WTC11 (cell line): ENCODE data around the gene C19orf85. TPM values are rescaled to one million over a fixed set of nuclear protein-coding genes. Genes with fewer than 3 reads are reported as not detected.

Experiments
- ATAC-seq: fragments of 200-7000 bp; cut with Tn5 transposase; 2 replicates; pipeline ENCODE4 v1.10.0; 2021; ENCODE audit warnings: mild to moderate bottlenecking, moderate library complexity
- CTCF ChIA-PET: fragments of 300-600 bp; sonication (Branson Sonifier 250); formaldehyde crosslinking; loops from one replicate; lab custom pipeline; 2021; ENCODE audit warnings: antibody characterized with exemption; lab: Charles Lee
- POLR2A ChIA-PET: fragments of 350-600 bp; sonication (Branson Sonifier 250); formaldehyde crosslinking; loops from one replicate; lab custom pipeline; 2021; ENCODE audit warnings: antibody characterized with exemption; lab: Charles Lee
- DNase-seq: peaks from one replicate; pipeline ENCODE4 v3.0.0; 2021; ENCODE audit warnings: low spot score
- H3K27ac Mint-ChIP-seq: 2 replicates; pipeline ENCODE4 v1.8.0; 2021; ENCODE audit warnings: mixed read lengths
- H3K27me3 Mint-ChIP-seq: 2 replicates; pipeline ENCODE4 v1.8.0; 2021; ENCODE audit warnings: low read depth, mild to moderate bottlenecking, moderate library complexity, mixed read lengths
- H3K36me3 Mint-ChIP-seq: 2 replicates; pipeline ENCODE4 v1.8.0; 2021; ENCODE audit warnings: mixed read lengths
- H3K4me1 Mint-ChIP-seq: 2 replicates; pipeline ENCODE4 v1.8.0; 2022; ENCODE audit warnings: mixed read lengths
- H3K4me3 Mint-ChIP-seq: 2 replicates; pipeline ENCODE4 v1.8.0; 2021; ENCODE audit warnings: mild to moderate bottlenecking, moderate library complexity, mixed read lengths
- H3K9me3 Mint-ChIP-seq: 2 replicates; pipeline ENCODE4 v1.8.0; 2021; ENCODE audit warnings: mixed read lengths
- ATF2 ChIP-seq: sonication (generic); formaldehyde crosslinking; IDR thresholded peaks from 2 replicates; pipeline ENCODE4 v1.8.1; 2022; ENCODE audit warnings: low read depth, missing genetic modification reagents, borderline replicate concordance
- CREB1 ChIP-seq: sonication (generic); formaldehyde crosslinking; IDR thresholded peaks from 2 replicates; pipeline ENCODE4 v1.8.0; 2023; ENCODE audit warnings: mild to moderate bottlenecking, missing genetic modification reagents
- CREM ChIP-seq: sonication (generic); formaldehyde crosslinking; IDR thresholded peaks from 2 replicates; pipeline ENCODE4 v1.8.1; 2022; ENCODE audit warnings: mild to moderate bottlenecking, missing genetic modification reagents, moderate library complexity
- E2F4 ChIP-seq: sonication (generic); formaldehyde crosslinking; IDR thresholded peaks from 2 replicates; pipeline ENCODE4 v1.8.1; 2022; ENCODE audit warnings: low read depth, mild to moderate bottlenecking, moderate library complexity, missing genetic modification reagents, borderline replicate concordance
- ETV6 ChIP-seq: sonication (generic); formaldehyde crosslinking; IDR thresholded peaks from 2 replicates; pipeline ENCODE4 v1.8.1; 2022; ENCODE audit warnings: mild to moderate bottlenecking, missing genetic modification reagents
- FOXJ3 ChIP-seq: sonication (generic); formaldehyde crosslinking; IDR thresholded peaks from 2 replicates; pipeline ENCODE4 v1.9.0; 2021; ENCODE audit warnings: missing genetic modification reagents, mild to moderate bottlenecking, borderline replicate concordance
- FOXK1 ChIP-seq: sonication (generic); formaldehyde crosslinking; IDR thresholded peaks from 2 replicates; pipeline ENCODE4 v1.8.0; 2022; ENCODE audit warnings: mild to moderate bottlenecking, moderate library complexity, missing genetic modification reagents
- GRHL2 ChIP-seq: fragments of 250-450 bp; sonication (Bioruptor Pico); IDR thresholded peaks from 2 replicates; pipeline ENCODE4 v1.8.0; 2022; ENCODE audit warnings: mild to moderate bottlenecking, moderate library complexity; ENCODE audit not compliant: insufficient replicate concordance, severe bottlenecking
- HMGA2 ChIP-seq: fragments of 250-450 bp; sonication (Bioruptor Pico); IDR thresholded peaks from 2 replicates; pipeline ENCODE4 v1.4.0; 2021; ENCODE audit warnings: mild to moderate bottlenecking, moderate library complexity
- HMGXB4 ChIP-seq: sonication (generic); formaldehyde crosslinking; IDR thresholded peaks from 2 replicates; pipeline ENCODE4 v1.8.1; 2023; ENCODE audit warnings: mild to moderate bottlenecking, moderate library complexity, missing genetic modification reagents
- JAZF1 ChIP-seq: fragments of 250-450 bp; sonication (Bioruptor Pico); IDR thresholded peaks from 2 replicates; pipeline ENCODE4 v1.9.0; 2021; ENCODE audit warnings: moderate library complexity, mild to moderate bottlenecking, inconsistent platforms
- KAT7 ChIP-seq: sonication (generic); formaldehyde crosslinking; IDR thresholded peaks from 2 replicates; pipeline ENCODE4 v1.8.1; 2023; ENCODE audit warnings: missing genetic modification reagents, mild to moderate bottlenecking, borderline replicate concordance
- MXD4 ChIP-seq: fragments of 250-450 bp; sonication (Bioruptor Pico); IDR thresholded peaks from 2 replicates; pipeline ENCODE4 v1.8.0; 2021; ENCODE audit warnings: mild to moderate bottlenecking, moderate library complexity, borderline replicate concordance
- NFATC4 ChIP-seq: fragments of 250-450 bp; sonication (Bioruptor Pico); IDR thresholded peaks from 2 replicates; pipeline ENCODE4 v1.9.0; 2021; ENCODE audit warnings: mild to moderate bottlenecking
- NR1H2 ChIP-seq: sonication (generic); formaldehyde crosslinking; IDR thresholded peaks from 2 replicates; pipeline ENCODE4 v1.9.0; 2021; ENCODE audit warnings: mild to moderate bottlenecking, moderate library complexity, missing genetic modification reagents
- NR3C1 ChIP-seq: sonication (generic); formaldehyde crosslinking; conservative IDR thresholded peaks from 2 replicates; pipeline ENCODE4 v1.8.1; 2023; ENCODE audit warnings: low read depth, mild to moderate bottlenecking, missing genetic modification reagents
- PRRX2 ChIP-seq: fragments of 250-450 bp; sonication (Bioruptor Pico); IDR thresholded peaks from 2 replicates; pipeline ENCODE4 v1.8.0; 2021; ENCODE audit warnings: mild to moderate bottlenecking
- RELA ChIP-seq: sonication (generic); formaldehyde crosslinking; IDR thresholded peaks from 2 replicates; pipeline ENCODE4 v1.8.1; 2022; ENCODE audit warnings: missing genetic modification reagents, mild to moderate bottlenecking, borderline replicate concordance
- RORB ChIP-seq: fragments of 250-450 bp; sonication (Bioruptor Pico); IDR thresholded peaks from 2 replicates; pipeline ENCODE4 v1.9.0; 2021; ENCODE audit warnings: mild to moderate bottlenecking
- TEAD1 ChIP-seq: sonication (generic); formaldehyde crosslinking; IDR thresholded peaks from 2 replicates; pipeline ENCODE4 v1.8.0; 2022; ENCODE audit warnings: mild to moderate bottlenecking, missing genetic modification reagents
- TEAD4 ChIP-seq: sonication (generic); formaldehyde crosslinking; IDR thresholded peaks from 2 replicates; pipeline ENCODE4 v1.8.0; 2022; ENCODE audit warnings: mild to moderate bottlenecking, missing genetic modification reagents
- USF1 ChIP-seq: sonication (generic); formaldehyde crosslinking; IDR thresholded peaks from 2 replicates; pipeline ENCODE4 v1.8.0; 2022; ENCODE audit warnings: mild to moderate bottlenecking, missing genetic modification reagents
- ZBTB43 ChIP-seq: sonication (generic); formaldehyde crosslinking; IDR thresholded peaks from 2 replicates; pipeline ENCODE4 v1.8.1; 2023; ENCODE audit warnings: mild to moderate bottlenecking, missing genetic modification reagents
- ZMAT4 ChIP-seq: fragments of 250-450 bp; sonication (Bioruptor Pico); IDR thresholded peaks from 2 replicates; pipeline ENCODE4 v1.9.0; 2021; ENCODE audit warnings: mild to moderate bottlenecking
- ZNF138 ChIP-seq: sonication (generic); formaldehyde crosslinking; conservative IDR thresholded peaks from 2 replicates; pipeline ENCODE4 v1.8.1; 2022; ENCODE audit warnings: mild to moderate bottlenecking, moderate library complexity, missing genetic modification reagents
- ZNF263 ChIP-seq: sonication (generic); formaldehyde crosslinking; IDR thresholded peaks from 2 replicates; pipeline ENCODE4 v1.8.1; 2022; ENCODE audit warnings: low read depth, mild to moderate bottlenecking, moderate library complexity, missing genetic modification reagents
- total RNA-seq: library from RNA; stranded (reverse); gene quantifications from 3 replicates; pipeline ENCODE4 v1.2.3, GENCODE V29; 2021

The C19orf85 gene
- total RNA-seq, 1 experiment from 2014 or later: 2.2 TPM

GRCh38 chr19:55508120-55508519, 43.6 kb upstream of the C19orf85 start (continued):
- no peak for TF ChIP-seq PRRX2 (CRISPR knock-in tag)
- TF ChIP-seq MXD4 (CRISPR knock-in tag): no peak
- no peak for TF ChIP-seq ETV6 (CRISPR knock-in tag)
- TF ChIP-seq GRHL2 (CRISPR knock-in tag): no peak
- no peak for TF ChIP-seq ATF2 (CRISPR knock-in tag)
- TF ChIP-seq USF1 (CRISPR knock-in tag): no peak
- TF ChIP-seq TEAD1: no peak
- TF ChIP-seq ZMAT4: no peak

GRCh38 chr19:55504981-55505380, 40.4 kb upstream of the C19orf85 start:
- H3K4me1 Mint-ChIP-seq: no peaks in the 10 kb centered on the region
- H3K27me3 Mint-ChIP-seq: peaks cover 80% of the 10 kb centered on the region
- no peak for DNase-seq
- H3K36me3 Mint-ChIP-seq: peaks cover 7% of the 10 kb centered on the region
- H3K9me3 Mint-ChIP-seq: peaks cover 19% of the 10 kb centered on the region
- no peak overlapping the region for H3K4me3 Mint-ChIP-seq
- TF ChIP-seq ZBTB43 (CRISPR knock-in tag) (no peak), HMGXB4 (CRISPR knock-in tag) (no peak), FOXJ3 (CRISPR knock-in tag) (no peak)
- ChIA-PET CTCF (interaction anchor here (1.1 to 2.9 kb wide), 15 partner anchors 9 to 364 kb away, joined by 3 to 96 read pairs (median 12); partner anchors contain the start of genes ISOC2, NAT14, SSC5D and ZNF628), POLR2A (no interaction called here)
- H3K27ac Mint-ChIP-seq: no peak overlapping the region
- no peak for ATAC-seq

- Mint-ChIP-seq H3K36me3 (peaks cover 7% of the 10 kb centered on the region), H3K9me3 (peaks cover 19% of the 10 kb centered on the region), H3K27ac (no peak overlapping the region), H3K4me1 (no peaks in the 10 kb centered on the region), H3K27me3 (peaks cover 84% of the 10 kb centered on the region), H3K4me3 (no peak overlapping the region)
- ChIA-PET POLR2A (interaction anchor here (0.5 to 1.3 kb wide), 4 partner anchors 17 to 1082 kb away, joined by 3 to 5 read pairs (median 4); partner anchors contain the start of gene ISOC2), CTCF (interaction anchor here (0.6 to 2.9 kb wide), 57 partner anchors 9 to 1312 kb away, joined by 3 to 96 read pairs (median 5); partner anchors contain the start of genes C19orf85, DNAAF3, FIZ1 and ISOC2)
- no peak for ATAC-seq
- no peak for DNase-seq
- TF ChIP-seq ZMAT4: no peak
- TF ChIP-seq HMGA2 (CRISPR knock-in tag): no peak
- no peak for TF ChIP-seq CREM (CRISPR knock-in tag)
- no peak for TF ChIP-seq FOXK1 (CRISPR knock-in tag)
- no peak for TF ChIP-seq RORB (CRISPR knock-in tag)
- no peak for TF ChIP-seq ZNF138 (CRISPR knock-in tag)
- no peak for TF ChIP-seq E2F4
- TF ChIP-seq NFATC4 (CRISPR knock-in tag): no peak
- TF ChIP-seq TEAD4 (CRISPR knock-in tag): no peak
- no peak for TF ChIP-seq USF1 (CRISPR knock-in tag)
- no peak for TF ChIP-seq CREB1 (CRISPR knock-in tag)
- no peak for TF ChIP-seq ZNF263 (CRISPR knock-in tag)
- no peak for TF ChIP-seq KAT7 (CRISPR knock-in tag)
- TF ChIP-seq JAZF1: no peak
- TF ChIP-seq RELA (CRISPR knock-in tag): no peak
- TF ChIP-seq TEAD1: no peak
- TF ChIP-seq NR3C1 (CRISPR knock-in tag): no peak
- TF ChIP-seq NR1H2 (CRISPR knock-in tag): no peak
Measured at GRCh38 chr19:55504252-55504603, 39.7 kb upstream of the C19orf85 start.
